Fibroblast of lung (primary cell): Measurements from ENCODE around the gene ANKS3. TPM values are rescaled to one million over a fixed set of nuclear protein-coding genes. Genes with fewer than 3 reads are reported as not detected.

Source experiments
- DNase-seq, 2 donors: peaks; one replicate each; pipeline versions ENCODE4 v3.0.0 to v3.0.0-alpha.2; 2010; ENCODE audit warnings: low read depth in 2 of 2
- H2AFZ ChIP-seq: 2 replicates; pipeline ENCODE4 v1.5.1; 2012; ENCODE audit warnings: low read length, control low read depth, inconsistent platforms
- H3K27ac ChIP-seq: 2 replicates; pipeline ENCODE4 v1.5.1; 2011; ENCODE audit warnings: low read length, control low read depth; ENCODE audit not compliant: insufficient read depth
- H3K27me3 ChIP-seq: 2 replicates; pipeline ENCODE4 v1.5.1; 2011; ENCODE audit warnings: mild to moderate bottlenecking, low read length; ENCODE audit not compliant: control insufficient read depth, insufficient read depth
- H3K36me3 ChIP-seq: 2 replicates; pipeline ENCODE4 v1.5.1; 2011; ENCODE audit warnings: low read length; ENCODE audit not compliant: control insufficient read depth, insufficient read depth
- H3K4me1 ChIP-seq: 2 replicates; pipeline ENCODE4 v1.5.1; 2011; ENCODE audit warnings: low read length; ENCODE audit not compliant: control insufficient read depth, insufficient read depth; ENCODE audit errors: extremely low read depth
- H3K4me2 ChIP-seq: 2 replicates; pipeline ENCODE4 v1.5.1; 2011; ENCODE audit warnings: low read length, control low read depth; ENCODE audit not compliant: insufficient read depth; ENCODE audit errors: extremely low read depth
- H3K4me3 ChIP-seq, 4 experiments: fragments of 200-600 bp in 1 of 4; sonication (generic) in 1 of 4; replicated peaks in 1 of 4; 2 replicates each; pipeline ENCODE4 v1.5.1; 2011 to 2016; ENCODE audit warnings: low read length in 4 of 4, low read depth in 3 of 4, mild to moderate bottlenecking in 3 of 4, control low read depth in 2 of 4, inconsistent platforms in 1 of 4, mixed read lengths in 1 of 4; ENCODE audit not compliant: insufficient read depth in 1 of 4; ENCODE audit errors: control extremely low read depth in 1 of 4
- H3K79me2 ChIP-seq: 2 replicates; pipeline ENCODE4 v1.5.1; 2012; ENCODE audit warnings: mild to moderate bottlenecking, low read length, inconsistent platforms; ENCODE audit not compliant: control insufficient read depth, insufficient read depth
- H3K9ac ChIP-seq: 2 replicates; pipeline ENCODE4 v1.5.1; 2011; ENCODE audit warnings: mild to moderate bottlenecking, low read length, control low read depth; ENCODE audit not compliant: insufficient read depth
- H3K9me3 ChIP-seq: 2 replicates; pipeline ENCODE4 v1.5.1; 2012; ENCODE audit warnings: low read depth, low read length; ENCODE audit not compliant: control insufficient read depth, insufficient read depth
- H4K20me1 ChIP-seq: 2 replicates; pipeline ENCODE4 v1.5.1; 2011; ENCODE audit warnings: low read length; ENCODE audit not compliant: control insufficient read depth, insufficient read depth; ENCODE audit errors: extremely low read depth
- EZH2 ChIP-seq: IDR thresholded peaks from 2 replicates; pipeline ENCODE4 v1.5.1; 2012; ENCODE audit warnings: low read length, control low read depth, mild to moderate bottlenecking; ENCODE audit errors: missing control alignments
- polyA plus RNA-seq, 2 donors: library from polyadenylated mRNA; depleted of rRNA in 1 of 2; stranded (reverse) in 1 of 2; unstranded in 1 of 2; fragments of >200 nt; gene quantifications; 2 replicates each; pipeline ENCODE4 v1.2.1, GENCODE V29; 2011 to 2012; ENCODE audit warnings: missing spikeins in 1 of 2
- total RNA-seq: library from RNA; depleted of rRNA; stranded (reverse); fragments of >200 nt; gene quantifications from 2 replicates; pipeline ENCODE4 v1.2.1, GENCODE V29; 2014
- TF ChIP-seq, protein P1 (sequence below), 2 donors: IDR thresholded peaks in 1 of 2; conservative IDR thresholded peaks in 1 of 2; 1 replicate in 1 of 2; 2 replicates in 1 of 2; pipeline ENCODE4 v1.5.1; 2011 to 2012; ENCODE audit warnings: low read length in 2 of 2, control low read depth in 1 of 2, inconsistent platforms in 1 of 2, low read depth in 1 of 2, mild to moderate bottlenecking in 1 of 2

ANKS3 gene
- total and polyA plus RNA-seq, 2 donors (not counting 1 experiment from before 2014, with no cell fraction given) = 11.9 to 26.3 TPM

DNA sequence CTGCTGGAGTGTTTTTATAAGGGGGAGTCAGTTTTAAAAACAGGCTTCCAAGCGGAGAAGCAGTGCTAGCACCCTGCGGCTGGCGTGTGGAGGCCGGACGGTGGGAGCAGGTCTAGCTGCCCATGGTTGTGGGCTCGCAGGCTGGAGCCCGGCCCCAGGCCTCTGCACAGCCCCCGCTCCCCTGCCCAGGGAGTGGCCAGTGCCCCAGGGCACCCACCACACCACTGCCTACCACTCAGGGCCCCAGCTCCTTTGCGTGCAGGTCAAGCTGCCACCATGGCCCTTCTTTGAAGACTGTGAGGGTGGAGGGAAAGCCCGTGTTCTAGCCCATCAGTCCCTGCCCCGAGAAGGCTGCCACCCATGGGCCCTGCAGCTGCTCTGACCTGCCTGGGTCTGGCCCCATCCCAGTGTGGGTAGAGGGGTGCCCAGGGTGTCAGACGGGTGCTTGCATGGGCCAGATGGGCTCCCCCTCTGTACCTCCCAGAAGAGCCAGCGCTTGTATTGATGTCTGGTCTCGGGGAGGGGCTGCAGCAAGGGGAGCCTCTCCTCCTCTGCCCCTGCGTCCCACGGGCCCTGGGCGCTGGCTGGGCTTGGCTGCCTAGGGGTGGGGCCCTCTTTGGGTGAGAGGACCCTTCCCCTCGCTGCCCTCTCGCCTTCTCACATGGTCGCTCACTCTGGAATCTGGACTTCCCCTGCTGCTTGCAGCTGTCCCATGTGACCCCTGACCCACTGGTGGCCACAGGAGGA, 42.2 kb downstream of the ANKS3 start:
- Histone ChIP-seq H3K27ac (no peak overlapping the region), H3K9me3 (no peaks in the 10 kb centered on the region), H3K4me2 (no peak overlapping the region), H3K79me2 (peaks cover 4% of the 10 kb centered on the region), H3K9ac (no peak overlapping the region), H3K4me1 (peaks cover 7% of the 10 kb centered on the region), H4K20me1 (no peaks in the 10 kb centered on the region), H2AFZ (no peak overlapping the region), H3K27me3 (no peaks in the 10 kb centered on the region), H3K4me3 (no peak overlapping the region), H3K36me3 (peaks cover 18% of the 10 kb centered on the region)
- no peak for TF ChIP-seq EZH2
- TF ChIP-seq, protein P1, sequence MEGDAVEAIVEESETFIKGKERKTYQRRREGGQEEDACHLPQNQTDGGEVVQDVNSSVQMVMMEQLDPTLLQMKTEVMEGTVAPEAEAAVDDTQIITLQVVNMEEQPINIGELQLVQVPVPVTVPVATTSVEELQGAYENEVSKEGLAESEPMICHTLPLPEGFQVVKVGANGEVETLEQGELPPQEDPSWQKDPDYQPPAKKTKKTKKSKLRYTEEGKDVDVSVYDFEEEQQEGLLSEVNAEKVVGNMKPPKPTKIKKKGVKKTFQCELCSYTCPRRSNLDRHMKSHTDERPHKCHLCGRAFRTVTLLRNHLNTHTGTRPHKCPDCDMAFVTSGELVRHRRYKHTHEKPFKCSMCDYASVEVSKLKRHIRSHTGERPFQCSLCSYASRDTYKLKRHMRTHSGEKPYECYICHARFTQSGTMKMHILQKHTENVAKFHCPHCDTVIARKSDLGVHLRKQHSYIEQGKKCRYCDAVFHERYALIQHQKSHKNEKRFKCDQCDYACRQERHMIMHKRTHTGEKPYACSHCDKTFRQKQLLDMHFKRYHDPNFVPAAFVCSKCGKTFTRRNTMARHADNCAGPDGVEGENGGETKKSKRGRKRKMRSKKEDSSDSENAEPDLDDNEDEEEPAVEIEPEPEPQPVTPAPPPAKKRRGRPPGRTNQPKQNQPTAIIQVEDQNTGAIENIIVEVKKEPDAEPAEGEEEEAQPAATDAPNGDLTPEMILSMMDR (conservative IDR thresholded peaks at IDR 0.05 in 1 of 2, IDR thresholded peaks at IDR 0.05 in 1 of 2; ENCODE audit: low read depth in 1 of 2, low read length in 2 of 2) = no peak
- no peak for DNase-seq

DNA sequence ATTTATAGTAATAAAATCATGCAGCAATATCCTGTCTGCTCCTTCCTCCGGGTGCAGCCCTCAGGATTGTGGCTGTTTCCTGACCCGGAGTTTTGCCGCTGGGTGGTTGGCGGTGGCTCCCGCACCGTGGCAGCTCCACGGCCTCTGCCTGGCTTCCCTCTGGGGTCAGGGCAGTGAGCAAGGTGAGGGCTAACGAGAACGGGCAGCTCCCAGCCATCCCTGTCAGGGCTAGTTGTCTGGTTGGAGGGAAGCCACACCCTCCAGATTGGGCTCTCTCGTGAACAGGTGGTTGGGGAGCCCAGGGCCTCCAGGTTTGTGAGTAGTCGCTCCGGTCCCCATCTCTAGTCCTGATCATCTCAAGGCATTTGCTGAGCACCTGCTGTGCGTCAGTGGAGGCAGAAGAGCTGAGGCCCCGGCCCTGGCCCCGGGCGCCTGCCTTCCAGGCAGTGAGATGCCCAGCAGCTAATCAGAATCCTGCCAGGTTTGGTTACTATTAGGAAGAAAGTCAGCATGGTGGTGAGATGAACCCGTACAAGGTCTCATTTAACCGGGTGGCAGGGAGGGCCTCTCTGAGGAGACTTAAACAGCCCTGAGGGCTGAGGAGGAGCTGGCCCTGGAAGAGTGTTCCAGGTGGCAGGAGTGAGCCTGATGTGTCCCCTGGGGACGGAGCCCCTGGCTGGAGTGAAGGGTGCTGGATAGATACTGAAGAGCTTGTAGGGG, 43.0 kb downstream of the ANKS3 start:
- Histone ChIP-seq H3K27ac (no peak overlapping the region), H3K36me3 (peaks cover 14% of the 10 kb centered on the region), H3K9ac (no peak overlapping the region), H3K9me3 (no peaks in the 10 kb centered on the region), H4K20me1 (no peaks in the 10 kb centered on the region), H3K27me3 (no peaks in the 10 kb centered on the region), H3K79me2 (peaks cover 4% of the 10 kb centered on the region), H3K4me2 (no peak overlapping the region), H3K4me1 (peaks cover 7% of the 10 kb centered on the region), H2AFZ (no peak overlapping the region), H3K4me3 (no peak overlapping the region)
- TF ChIP-seq EZH2 = no peak
- TF ChIP-seq, protein P1 (conservative IDR thresholded peaks at IDR 0.05 in 1 of 2, IDR thresholded peaks at IDR 0.05 in 1 of 2; ENCODE audit: low read depth in 1 of 2, low read length in 2 of 2) = no peak
- no peak for DNase-seq

DNA sequence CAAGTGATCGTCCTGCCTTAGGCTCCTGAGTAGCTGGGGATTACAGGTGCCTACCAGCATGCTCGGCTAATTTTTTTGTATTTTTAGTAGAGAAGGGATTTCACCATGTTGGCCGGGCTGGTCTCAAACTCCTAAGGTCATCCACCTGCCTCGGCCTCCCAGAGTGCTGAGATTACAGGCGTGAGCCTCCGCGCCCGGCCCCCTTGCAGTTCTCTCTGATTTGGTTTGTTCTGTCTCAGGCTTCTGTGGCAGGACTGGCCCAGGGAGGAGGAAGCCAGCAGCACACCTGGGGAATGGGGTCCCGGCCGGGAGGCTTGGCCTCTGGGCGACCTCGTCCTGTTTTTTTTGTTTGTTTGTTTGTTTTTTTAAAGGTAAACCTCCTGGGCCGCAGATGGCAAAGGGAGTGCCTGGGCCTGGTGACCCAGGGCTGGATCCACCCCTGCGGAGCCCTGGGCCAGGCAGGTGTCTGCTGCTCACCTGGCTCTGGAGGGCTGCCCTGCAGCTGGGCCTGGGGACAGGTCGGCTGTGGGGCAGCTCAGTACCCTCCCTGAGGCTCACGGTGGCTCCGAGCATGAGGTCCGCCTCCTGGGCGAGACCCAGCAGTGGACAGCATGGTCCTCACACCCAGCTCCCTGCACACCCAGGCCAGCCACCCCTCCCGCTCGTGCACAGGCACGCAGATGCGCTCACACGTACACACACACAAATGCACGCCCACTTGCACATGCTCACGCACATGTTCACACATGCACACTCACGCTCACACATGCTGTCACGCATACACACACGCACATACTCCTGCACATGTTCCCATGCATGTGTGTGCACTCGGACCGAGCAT, 44.0 kb downstream of the ANKS3 start:
- H3K27me3 ChIP-seq = no peaks in the 10 kb centered on the region
- no peak overlapping the region for H3K9ac ChIP-seq
- DNase-seq = no peak
- H3K79me2 ChIP-seq = peaks cover 2% of the 10 kb centered on the region
- H2AFZ ChIP-seq = no peak overlapping the region
- H4K20me1 ChIP-seq = no peaks in the 10 kb centered on the region
- no peak overlapping the region for H3K4me2 ChIP-seq
- no peak overlapping the region for H3K27ac ChIP-seq
- H3K9me3 ChIP-seq = no peaks in the 10 kb centered on the region
- no peak overlapping the region for H3K4me3 ChIP-seq
- no peak for TF ChIP-seq EZH2
- TF ChIP-seq, protein P1 (conservative IDR thresholded peaks at IDR 0.05 in 1 of 2, IDR thresholded peaks at IDR 0.05 in 1 of 2; ENCODE audit: low read depth in 1 of 2, low read length in 2 of 2) = no peak
- peaks cover 4% of the 10 kb centered on the region for H3K4me1 ChIP-seq
- peaks cover 10% of the 10 kb centered on the region for H3K36me3 ChIP-seq
